ENCODE measurements around the gene ZFP2. TPM values are rescaled to one million over a fixed set of nuclear protein-coding genes. Genes with fewer than 3 reads are reported as not detected.

Gene ZFP2
- total and polyA plus RNA-seq, 2 of the 13 experiments (the other 11 are each of a cell fraction or from before 2014, with no cell fraction given): 0.27 to 0.42 TPM

DNA sequence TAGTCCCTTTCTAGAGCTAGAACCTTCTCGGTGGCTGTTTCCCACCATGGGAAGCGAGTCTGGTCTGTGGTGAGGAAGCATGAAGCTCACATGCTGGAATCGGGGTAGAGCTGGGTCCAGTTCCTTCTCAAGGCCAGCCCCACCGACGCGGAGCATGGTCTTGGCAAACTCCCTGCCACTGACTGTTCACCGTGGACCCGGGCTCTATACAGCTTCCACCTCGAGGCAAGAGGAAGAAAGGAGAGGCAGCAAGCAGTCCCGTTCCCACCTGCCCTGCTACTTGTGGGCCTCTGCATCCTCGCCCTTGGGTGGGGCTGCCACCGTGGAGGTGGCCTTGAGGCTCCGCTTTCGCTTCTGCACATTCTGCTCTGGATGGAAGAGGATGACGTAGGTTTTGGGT, 85.7 kb downstream of the ZFP2 start (continued):
- TF ChIP-seq MZF1 (CRISPR knock-in tag; IDR thresholded peaks at IDR 0.05; ENCODE audit: borderline replicate concordance): no peak

Other genes starting within 250 kb of the ZFP2 start
- 3.1 TPM in 2 replicates for gene ZNF354A, start 165.3 kb upstream of the ZFP2 start, total RNA-seq (2016; rRNA removed; fragmentation: Illumina TruSeq; extraction: Trizol)
- gene ZNF354A, start 165.3 kb upstream of the ZFP2 start, polyA plus RNA-seq (2011; rRNA removed): 2.9 TPM in 2 replicates
- 6.8 and 10.3 TPM in 2 replicates for gene ZNF354B, start 36.0 kb upstream of the ZFP2 start, total RNA-seq (2016; rRNA removed; fragmentation: Illumina TruSeq; extraction: Trizol)
- 7.8 and 8.0 TPM in 2 replicates for gene ZNF354B, start 36.0 kb upstream of the ZFP2 start, polyA plus RNA-seq (2011; rRNA removed)
- gene ZNF454, start 45.3 kb downstream of the ZFP2 start, total RNA-seq (2016; rRNA removed; fragmentation: Illumina TruSeq; extraction: Trizol): not detected in 2 replicates
- 0.03 and 0.16 TPM in 2 replicates for gene ZNF454, start 45.3 kb downstream of the ZFP2 start, polyA plus RNA-seq (2011; rRNA removed)
- gene GRM6, start 99.4 kb downstream of the ZFP2 start, total RNA-seq (2016; rRNA removed; fragmentation: Illumina TruSeq; extraction: Trizol): not detected in 2 replicates
- gene GRM6, start 99.4 kb downstream of the ZFP2 start, polyA plus RNA-seq (2011; rRNA removed): not detected in 2 replicates
- 2.6 and 2.8 TPM in 2 replicates for gene ZNF879, start 127.9 kb downstream of the ZFP2 start, total RNA-seq (2016; rRNA removed; fragmentation: Illumina TruSeq; extraction: Trizol)
- gene ZNF879, start 127.9 kb downstream of the ZFP2 start, polyA plus RNA-seq (2011; rRNA removed): 0.74 and 0.83 TPM in 2 replicates
- 0.02 and 0.03 TPM in 2 replicates for gene ZNF354C, start 164.5 kb downstream of the ZFP2 start, total RNA-seq (2016; rRNA removed; fragmentation: Illumina TruSeq; extraction: Trizol)
- 0.01 TPM in 1 of 2 replicates, not detected in the other for gene ZNF354C, start 164.5 kb downstream of the ZFP2 start, polyA plus RNA-seq (2011; rRNA removed)